ENCODE measurements around the gene FRS3. TPM values are rescaled to one million over a fixed set of nuclear protein-coding genes. Genes with fewer than 3 reads are reported as not detected.

The FRS3 gene
- total and polyA plus RNA-seq, 2 of the 13 experiments (the other 11 are each of a cell fraction or from before 2014, with no cell fraction given) = 3.0 to 7.4 TPM

DNA sequence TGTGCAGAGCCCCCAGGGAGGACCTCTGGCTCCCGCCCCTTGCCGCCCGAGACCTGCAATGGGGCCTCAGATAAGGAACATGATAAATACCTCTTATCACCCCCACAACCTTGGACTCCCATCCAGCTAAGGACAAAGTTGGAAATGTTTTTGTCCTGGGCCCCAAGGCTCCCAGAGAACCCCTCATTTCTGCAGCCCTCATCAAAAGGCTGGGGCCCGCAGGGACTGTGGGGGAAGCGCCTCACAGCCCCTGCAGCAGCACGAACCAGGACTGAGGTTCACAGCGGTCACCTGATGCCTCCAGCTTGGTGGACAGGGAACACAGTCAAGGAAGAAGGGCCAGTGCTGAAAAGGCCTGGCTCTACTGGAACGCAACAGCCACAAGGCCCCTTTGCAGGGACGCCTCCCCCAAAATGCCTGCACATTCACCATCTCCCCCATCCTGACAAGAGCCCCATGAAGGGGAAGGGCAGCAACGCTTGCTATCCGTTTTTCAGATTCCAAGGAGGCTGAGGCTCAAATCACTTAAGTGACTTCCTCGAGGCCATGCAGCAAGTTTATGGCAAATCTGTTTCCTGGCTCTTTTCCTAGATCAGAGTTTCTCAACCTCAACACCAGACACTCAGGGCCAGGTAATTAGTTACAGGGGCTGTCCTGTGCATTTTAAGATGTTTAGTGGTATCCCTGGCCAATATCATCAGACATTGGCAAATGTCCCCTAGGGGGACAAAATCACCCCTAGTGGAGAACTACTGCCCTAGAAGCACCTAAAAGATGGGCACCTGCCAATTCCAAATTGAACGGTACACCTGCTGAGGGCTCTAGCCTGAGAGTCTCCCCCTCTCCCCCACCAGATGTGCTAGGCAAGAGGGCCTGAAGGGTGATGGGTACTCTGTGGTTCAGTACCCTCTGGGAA is 54.9 kb downstream of the FRS3 start:
- peaks cover 61% of the 10 kb centered on the region for H3K4me1 ChIP-seq (ENCODE audit: insufficient read depth, low read length)
- DNase-seq (ENCODE audit: low spot score) (no peak), ATAC-seq (peak; percentile 6; the same call in 1 of the 3 replicates), FAIRE-seq (no peak)
- H3K9ac ChIP-seq (ENCODE audit: insufficient read depth, low read depth, low read length) = 0 out of 2 replicates have a peak overlapping the region, but pooled peaks have one; percentile 2
- H3K27me3 ChIP-seq (ENCODE audit: control insufficient read depth in 1 of 2, insufficient read depth in 2 of 2, low read length in 2 of 2) = no peaks in the 10 kb centered on the region
- POLR2A ChIA-PET = interaction anchor here (1.8 to 2.5 kb wide), 2 partner anchors 9 to 44 kb away, joined by 5 to 21 read pairs; no protein-coding TSS in a partner anchor
- in situ Hi-C loops (cut with HindIII; ENCODE audit: extremely low pct_ligation_motif_present, low pct_unique_long_range_greater_than_20kb) = no loop called here
- H3K27ac ChIP-seq (ENCODE audit: extremely low read length, insufficient read depth, low read length) = peak overlapping the region; percentile 9
- H3K79me2 ChIP-seq (ENCODE audit: insufficient read depth, low read length) = peaks cover 5% of the 10 kb centered on the region
- no TSS peak for BruUV-seq (replicated peaks)
- no peak overlapping the region; a peak in 1 of 6 replicates for H3K4me3 ChIP-seq (replicated peaks in 1 of 3; ENCODE audit: insufficient read depth in 1 of 3, low read depth in 2 of 3, low read length in 3 of 3)
- no peaks in the 10 kb centered on the region for H3K36me3 ChIP-seq (replicated peaks in 1 of 2; ENCODE audit: control insufficient read depth in 1 of 2, insufficient read depth in 2 of 2, low read length in 2 of 2)
- no peaks in the 10 kb centered on the region for H4K20me1 ChIP-seq (ENCODE audit: insufficient read depth, low read length)
- CTCF ChIA-PET (ENCODE audit: low intra/inter-chr PET ratio, low total read pairs) = no interaction called here
- 63% methylated on average over 9 of the region's 13 CpGs for WGBS (ENCODE audit: low lambda C conversion rate)
- peak overlapping the region; percentile 25; the same call in 1 of the 2 replicates for H3K4me2 ChIP-seq (ENCODE audit: low read depth, low read length)
- intact Hi-C loops (cut with micrococcal nuclease; ENCODE audit: unreplicated experiment) = loop anchor here (10.0 kb wide), 1 partner anchor 320 kb away; no protein-coding TSS in a partner anchor
- H3K9me3 ChIP-seq (ENCODE audit: low read length) = no peaks in the 10 kb centered on the region
- no peak overlapping the region for H2AFZ ChIP-seq (ENCODE audit: low read length)
- TF ChIP-seq, protein P1, sequence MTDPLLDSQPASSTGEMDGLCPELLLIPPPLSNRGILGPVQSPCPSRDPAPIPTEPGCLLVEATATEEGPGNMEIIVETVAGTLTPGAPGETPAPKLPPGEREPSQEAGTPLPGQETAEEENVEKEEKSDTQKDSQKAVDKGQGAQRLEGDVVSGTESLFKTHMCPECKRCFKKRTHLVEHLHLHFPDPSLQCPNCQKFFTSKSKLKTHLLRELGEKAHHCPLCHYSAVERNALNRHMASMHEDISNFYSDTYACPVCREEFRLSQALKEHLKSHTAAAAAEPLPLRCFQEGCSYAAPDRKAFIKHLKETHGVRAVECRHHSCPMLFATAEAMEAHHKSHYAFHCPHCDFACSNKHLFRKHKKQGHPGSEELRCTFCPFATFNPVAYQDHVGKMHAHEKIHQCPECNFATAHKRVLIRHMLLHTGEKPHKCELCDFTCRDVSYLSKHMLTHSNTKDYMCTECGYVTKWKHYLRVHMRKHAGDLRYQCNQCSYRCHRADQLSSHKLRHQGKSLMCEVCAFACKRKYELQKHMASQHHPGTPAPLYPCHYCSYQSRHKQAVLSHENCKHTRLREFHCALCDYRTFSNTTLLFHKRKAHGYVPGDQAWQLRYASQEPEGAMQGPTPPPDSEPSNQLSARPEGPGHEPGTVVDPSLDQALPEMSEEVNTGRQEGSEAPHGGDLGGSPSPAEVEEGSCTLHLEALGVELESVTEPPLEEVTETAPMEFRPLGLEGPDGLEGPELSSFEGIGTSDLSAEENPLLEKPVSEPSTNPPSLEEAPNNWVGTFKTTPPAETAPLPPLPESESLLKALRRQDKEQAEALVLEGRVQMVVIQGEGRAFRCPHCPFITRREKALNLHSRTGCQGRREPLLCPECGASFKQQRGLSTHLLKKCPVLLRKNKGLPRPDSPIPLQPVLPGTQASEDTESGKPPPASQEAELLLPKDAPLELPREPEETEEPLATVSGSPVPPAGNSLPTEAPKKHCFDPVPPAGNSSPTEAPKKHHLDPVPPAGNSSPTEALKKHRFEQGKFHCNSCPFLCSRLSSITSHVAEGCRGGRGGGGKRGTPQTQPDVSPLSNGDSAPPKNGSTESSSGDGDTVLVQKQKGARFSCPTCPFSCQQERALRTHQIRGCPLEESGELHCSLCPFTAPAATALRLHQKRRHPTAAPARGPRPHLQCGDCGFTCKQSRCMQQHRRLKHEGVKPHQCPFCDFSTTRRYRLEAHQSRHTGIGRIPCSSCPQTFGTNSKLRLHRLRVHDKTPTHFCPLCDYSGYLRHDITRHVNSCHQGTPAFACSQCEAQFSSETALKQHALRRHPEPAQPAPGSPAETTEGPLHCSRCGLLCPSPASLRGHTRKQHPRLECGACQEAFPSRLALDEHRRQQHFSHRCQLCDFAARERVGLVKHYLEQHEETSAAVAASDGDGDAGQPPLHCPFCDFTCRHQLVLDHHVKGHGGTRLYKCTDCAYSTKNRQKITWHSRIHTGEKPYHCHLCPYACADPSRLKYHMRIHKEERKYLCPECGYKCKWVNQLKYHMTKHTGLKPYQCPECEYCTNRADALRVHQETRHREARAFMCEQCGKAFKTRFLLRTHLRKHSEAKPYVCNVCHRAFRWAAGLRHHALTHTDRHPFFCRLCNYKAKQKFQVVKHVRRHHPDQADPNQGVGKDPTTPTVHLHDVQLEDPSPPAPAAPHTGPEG (CRISPR knock-in tag; IDR thresholded peaks at IDR 0.05) = no peak
- TF ChIP-seq KDM5B (CRISPR knock-in tag; IDR thresholded peaks at IDR 0.05; ENCODE audit: borderline replicate concordance) (no peak), ZNF772 (CRISPR knock-in tag; IDR thresholded peaks at IDR 0.05) (no peak), ATF7 (IDR thresholded peaks at IDR 0.05) (no peak), ATF7 (CRISPR knock-in tag; IDR thresholded peaks at IDR 0.05) (0 out of 2 replicates have a peak, but pooled peaks have one; percentile 24), ZNF780A (CRISPR knock-in tag; IDR thresholded peaks at IDR 0.05) (no peak), BCL6 (CRISPR knock-in tag; IDR thresholded peaks at IDR 0.05) (no peak), ZNF496 (CRISPR knock-in tag; IDR thresholded peaks at IDR 0.05; ENCODE audit: insufficient replicate concordance) (no peak), XBP1 (CRISPR knock-in tag; IDR thresholded peaks at IDR 0.05) (no peak), MTA1 (CRISPR knock-in tag; IDR thresholded peaks at IDR 0.05; ENCODE audit: borderline replicate concordance) (peak; percentile 76; the same call in 1 of the 2 replicates), ZNF549 (CRISPR knock-in tag; IDR thresholded peaks at IDR 0.05) (no peak), ZNF841 (CRISPR knock-in tag; IDR thresholded peaks at IDR 0.05; ENCODE audit: borderline replicate concordance) (no peak)
- TF ChIP-seq, protein P2, sequence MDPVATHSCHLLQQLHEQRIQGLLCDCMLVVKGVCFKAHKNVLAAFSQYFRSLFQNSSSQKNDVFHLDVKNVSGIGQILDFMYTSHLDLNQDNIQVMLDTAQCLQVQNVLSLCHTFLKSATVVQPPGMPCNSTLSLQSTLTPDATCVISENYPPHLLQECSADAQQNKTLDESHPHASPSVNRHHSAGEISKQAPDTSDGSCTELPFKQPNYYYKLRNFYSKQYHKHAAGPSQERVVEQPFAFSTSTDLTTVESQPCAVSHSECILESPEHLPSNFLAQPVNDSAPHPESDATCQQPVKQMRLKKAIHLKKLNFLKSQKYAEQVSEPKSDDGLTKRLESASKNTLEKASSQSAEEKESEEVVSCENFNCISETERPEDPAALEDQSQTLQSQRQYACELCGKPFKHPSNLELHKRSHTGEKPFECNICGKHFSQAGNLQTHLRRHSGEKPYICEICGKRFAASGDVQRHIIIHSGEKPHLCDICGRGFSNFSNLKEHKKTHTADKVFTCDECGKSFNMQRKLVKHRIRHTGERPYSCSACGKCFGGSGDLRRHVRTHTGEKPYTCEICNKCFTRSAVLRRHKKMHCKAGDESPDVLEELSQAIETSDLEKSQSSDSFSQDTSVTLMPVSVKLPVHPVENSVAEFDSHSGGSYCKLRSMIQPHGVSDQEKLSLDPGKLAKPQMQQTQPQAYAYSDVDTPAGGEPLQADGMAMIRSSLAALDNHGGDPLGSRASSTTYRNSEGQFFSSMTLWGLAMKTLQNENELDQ (CRISPR knock-in tag; IDR thresholded peaks at IDR 0.05; ENCODE audit: borderline replicate concordance) = no peak
